ENCODE data around the gene SH3BGRL2.

DNA sequence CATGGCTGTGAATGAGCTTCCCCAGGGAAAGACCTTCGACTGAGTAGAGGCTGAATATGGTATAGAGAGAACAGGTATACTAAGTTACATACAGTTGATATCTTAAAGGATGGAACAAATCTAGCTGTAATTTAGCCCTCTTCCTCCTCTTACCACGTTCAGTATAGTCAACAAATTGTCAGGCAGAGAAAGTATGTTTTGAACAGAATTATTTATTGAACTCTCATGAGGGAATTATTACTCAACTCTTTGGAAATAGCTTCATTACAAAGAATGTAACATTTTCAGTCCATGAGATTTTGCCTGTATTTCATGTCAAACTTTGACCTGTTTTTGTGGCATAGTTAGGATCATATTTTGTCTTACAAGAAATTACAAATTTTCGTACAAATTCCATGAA is 63.0 kb downstream of the SH3BGRL2 start:
- TF ChIP-seq, protein P1, sequence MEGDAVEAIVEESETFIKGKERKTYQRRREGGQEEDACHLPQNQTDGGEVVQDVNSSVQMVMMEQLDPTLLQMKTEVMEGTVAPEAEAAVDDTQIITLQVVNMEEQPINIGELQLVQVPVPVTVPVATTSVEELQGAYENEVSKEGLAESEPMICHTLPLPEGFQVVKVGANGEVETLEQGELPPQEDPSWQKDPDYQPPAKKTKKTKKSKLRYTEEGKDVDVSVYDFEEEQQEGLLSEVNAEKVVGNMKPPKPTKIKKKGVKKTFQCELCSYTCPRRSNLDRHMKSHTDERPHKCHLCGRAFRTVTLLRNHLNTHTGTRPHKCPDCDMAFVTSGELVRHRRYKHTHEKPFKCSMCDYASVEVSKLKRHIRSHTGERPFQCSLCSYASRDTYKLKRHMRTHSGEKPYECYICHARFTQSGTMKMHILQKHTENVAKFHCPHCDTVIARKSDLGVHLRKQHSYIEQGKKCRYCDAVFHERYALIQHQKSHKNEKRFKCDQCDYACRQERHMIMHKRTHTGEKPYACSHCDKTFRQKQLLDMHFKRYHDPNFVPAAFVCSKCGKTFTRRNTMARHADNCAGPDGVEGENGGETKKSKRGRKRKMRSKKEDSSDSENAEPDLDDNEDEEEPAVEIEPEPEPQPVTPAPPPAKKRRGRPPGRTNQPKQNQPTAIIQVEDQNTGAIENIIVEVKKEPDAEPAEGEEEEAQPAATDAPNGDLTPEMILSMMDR (IDR thresholded peaks at IDR 0.05), result no peak
- TF ChIP-seq POLR2A (IDR thresholded peaks at IDR 0.05) (no peak), EP300 (IDR thresholded peaks at IDR 0.05) (no peak)
